Measurements from ENCODE around the gene PJA2.
A peak's percentile ranks its signal among the peaks of the same experiment; 100 is the strongest.

Gene PJA2

GRCh38 chr5:109409844-109410388 is at the start of gene PJA2:
TSS of gene PJA2 (minus strand) at chr5:109409974. CDS start at chr5:109383433, 26,541 bp downstream.
- no peak for TF ChIP-seq ZFX (IDR thresholded peaks at IDR 0.05; ENCODE audit: borderline replicate concordance)
- TF ChIP-seq CTCF (IDR thresholded peaks at IDR 0.05) = no peak
- peak within 1 kb of the TSS; percentile 95 for H3K27ac ChIP-seq

GRCh38 chr5:109455598-109456096 is 45.9 kb upstream of the PJA2 start:
- no peak overlapping the region for H3K27ac ChIP-seq
- TF ChIP-seq CTCF (IDR thresholded peaks at IDR 0.05) (no peak), ZFX (IDR thresholded peaks at IDR 0.05; ENCODE audit: borderline replicate concordance) (no peak)

- no peak for TF ChIP-seq ZFX (IDR thresholded peaks at IDR 0.05; ENCODE audit: borderline replicate concordance)
- no peak for TF ChIP-seq CTCF (IDR thresholded peaks at IDR 0.05)
- no peak overlapping the region for H3K27ac ChIP-seq
Measured at GRCh38 chr5:109454731-109455505, 45.1 kb upstream of the PJA2 start.

GRCh38 chr5:109453251-109453650 is 43.5 kb upstream of the PJA2 start:
- TF ChIP-seq ZFX (IDR thresholded peaks at IDR 0.05; ENCODE audit: borderline replicate concordance) (no peak), CTCF (IDR thresholded peaks at IDR 0.05) (no peak)
- no peak overlapping the region for H3K27ac ChIP-seq

- H3K27ac ChIP-seq = no peak overlapping the region
- TF ChIP-seq CTCF (IDR thresholded peaks at IDR 0.05) = no peak
- TF ChIP-seq ZFX (IDR thresholded peaks at IDR 0.05; ENCODE audit: borderline replicate concordance) = no peak
Measured at GRCh38 chr5:109452661-109453060, 42.9 kb upstream of the PJA2 start.

GRCh38 chr5:109451146-109451545 is 41.4 kb upstream of the PJA2 start:
- no peak for TF ChIP-seq ZFX (IDR thresholded peaks at IDR 0.05; ENCODE audit: borderline replicate concordance)
- no peak for TF ChIP-seq CTCF (IDR thresholded peaks at IDR 0.05)
- H3K27ac ChIP-seq = no peak overlapping the region
